Psoas muscle (tissue), 8 donors: ENCODE results near the gene FAM53B. TPM values are rescaled to one million over a fixed set of nuclear protein-coding genes. Genes with fewer than 3 reads are reported as not detected.

Source experiments
- ATAC-seq, 4 donors: fragments of 200-7000 bp; cut with Tn5 transposase; one replicate each; pipeline ENCODE4 v1.9.1; 2020; ENCODE audit warnings: moderate library complexity in 3 of 4, mild to moderate bottlenecking in 2 of 4
- DNase-seq, 2 donors: peaks; one replicate each; pipeline ENCODE4 v3.0.0-alpha.2; 2020
- H3K27ac ChIP-seq: fragments of 200-600 bp; one replicate; pipeline ENCODE4 v1.8.0; 2022
- H3K27me3 ChIP-seq, 3 donors: fragments of 200-600 bp in 1 of 3; one replicate each; pipeline versions ENCODE4 v1.6.1 to v1.8.0; 2013 to 2022; ENCODE audit warnings: low read length in 2 of 3, mild to moderate bottlenecking in 2 of 3, moderate library complexity in 1 of 3; ENCODE audit not compliant: insufficient read depth in 3 of 3
- H3K36me3 ChIP-seq, 2 donors: fragments of 200-600 bp in 1 of 2; one replicate each; pipeline versions ENCODE4 v1.6.1 to v1.8.0; 2013 to 2022; ENCODE audit warnings: low read depth in 1 of 2, mild to moderate bottlenecking in 1 of 2, moderate library complexity in 1 of 2; ENCODE audit not compliant: insufficient read depth in 1 of 2
- H3K4me1 ChIP-seq: fragments of 200-600 bp; one replicate; pipeline ENCODE4 v1.8.0; 2022
- H3K4me3 ChIP-seq: fragments of 200-600 bp; one replicate; pipeline ENCODE4 v1.8.0; 2022; ENCODE audit warnings: mild to moderate bottlenecking
- H3K9me3 ChIP-seq: fragments of 200-600 bp; one replicate; pipeline ENCODE4 v1.8.0; 2022
- CTCF ChIP-seq: fragments of 200-600 bp; IDR thresholded peaks from one replicate; pipeline ENCODE4 v1.8.0; 2022; ENCODE audit warnings: antibody characterized with exemption
- WGBS, 3 donors: extraction: QIAGEN DNeasy Blood & Tissue Kit; methylation state at CpG; one replicate each; pipeline versions ENCODE4 v1.1.6 to v1.1.7; 2013; 5-methylcytosine and 5-hydroxymethylcytosine counted together
- intact Hi-C, 2 donors: fragments of 100-400 bp; cut with DNase I; formaldehyde crosslinking; loops; one replicate each; pipeline versions ENCODE4 v1.11.0 to v1.14.2; 2022
- polyA plus RNA-seq, 3 donors: library from polyadenylated mRNA; stranded (reverse); fragments of 200-250 nt; gene quantifications; one replicate each; pipeline ENCODE4 v1.2.3, GENCODE V29; 2013
- total RNA-seq, 4 donors: library from RNA; stranded (reverse); fragmentation: NEBNext Ultra II Directional in 2 of 4; extraction: Animal tissue kit (Norgen Biotek cat#: 25700) in 2 of 4; gene quantifications; one replicate each; pipeline versions ENCODE4 v1.2.1 to v1.2.4, GENCODE V29; 2021 to 2023
- donor health status: healthy with polysubstance abuse.
- donor health status: DM: no; HTN: no; CAD: no; lungs with moderate emphysema.
- donor health status: Bipolar disorder and iron deficiency.
- donor health status: healthy.
- donor health status: DM: yes; HTN: yes; CAD: no.
- donor health status: DM: no; HTN: no; CAD: no.
- donor health status: DM: no; HTN: no; CAD: no.
- donor health status: DM: yes; HTN: yes; CAD: no.

FAM53B gene
- total and polyA plus RNA-seq, 7 donors: 31.0 to 178 (median 49.5) TPM

- intact Hi-C loops: loop anchor here (5.0 to 10.0 kb wide), 2 partner anchors 46 to 54 kb away; partner anchors contain the start of gene FAM53B (in 1 of the 2)
Measured at GRCh38 chr10:124688386-124688785, 55.8 kb downstream of the FAM53B start.

GRCh38 chr10:124686707-124687376 lies 57.3 kb downstream of the FAM53B start:
- intact Hi-C loops: loop anchor here (1.0 to 10.0 kb wide), 3 partner anchors 17 to 55 kb away; partner anchors contain the start of gene FAM53B (in 1 of the 2)
- Histone ChIP-seq H3K4me3 (no peak overlapping the region), H3K4me1 (peaks cover 78% of the 10 kb centered on the region), H3K27me3 (no peaks in the 10 kb centered on the region), H3K9me3 (no peaks in the 10 kb centered on the region), H3K27ac (peak overlapping the region; percentile 81), H3K36me3 (peaks cover under 1 to 3% of the 10 kb centered on the region in 2 donors)
- no peak for TF ChIP-seq CTCF
- peak in 2 of 4 donors; percentile 12 to 48 for ATAC-seq
- peak; percentile 29 to 56 for DNase-seq
- 44 to 57% (median 56%) methylated on average over 12 of the region's 12 CpGs for WGBS, 3 donors

More at GRCh38 chr10:124688386-124688785, 55.8 kb downstream of the FAM53B start:
- no peaks in the 10 kb centered on the region for H3K9me3 ChIP-seq
- no peak for TF ChIP-seq CTCF
- DNase-seq (peak in 1 of 2 donors; percentile 4), ATAC-seq (no peak)
- 82 to 92% (median 87%) methylated on average over 6 of the region's 6 CpGs for WGBS, 3 donors
- no peak overlapping the region for H3K4me3 ChIP-seq
- H3K27me3 ChIP-seq: no peaks in the 10 kb centered on the region
- peak overlapping the region; percentile 70 for H3K27ac ChIP-seq
- no peaks in the 10 kb centered on the region for H3K36me3 ChIP-seq
- H3K4me1 ChIP-seq: peaks cover 79% of the 10 kb centered on the region

GRCh38 chr10:124685261-124685660 lies 58.9 kb downstream of the FAM53B start:
- 15 to 24% (median 16%) methylated on average over 12 of the region's 12 CpGs for WGBS, 3 donors
- intact Hi-C loops: loop anchor here (5.0 to 10.0 kb wide), 2 partner anchors 50 to 57 kb away; partner anchors contain the start of gene FAM53B (in 1 of the 2)
- peak; percentile 57 to 83 for DNase-seq

GRCh38 chr10:124683814-124684213 lies 60.4 kb downstream of the FAM53B start:
- no peaks in the 10 kb centered on the region for H3K9me3 ChIP-seq
- intact Hi-C loops: loop anchor here in 1 of 2 donors (10.0 kb wide), 1 partner anchor 51 kb away; no protein-coding TSS in a partner anchor
- peaks cover 75% of the 10 kb centered on the region for H3K4me1 ChIP-seq
- peak overlapping the region; percentile 81 for H3K27ac ChIP-seq
- no peak for TF ChIP-seq CTCF
- H3K36me3 ChIP-seq: peaks cover 6 to 12% of the 10 kb centered on the region in 2 donors
- WGBS, 3 donors: 57 to 64% (median 57%) methylated on average over 5 of the region's 5 CpGs
- DNase-seq (peak in 1 of 2 donors; percentile 15), ATAC-seq (no peak)
- no peak overlapping the region for H3K4me3 ChIP-seq
- H3K27me3 ChIP-seq: no peaks in the 10 kb centered on the region

More at GRCh38 chr10:124685261-124685660, 58.9 kb downstream of the FAM53B start:
- peak overlapping the region; percentile 81 for H3K27ac ChIP-seq
- peaks cover 3 to 12% of the 10 kb centered on the region in 2 donors for H3K36me3 ChIP-seq
- peak; percentile 45 to 72 (median 60) for ATAC-seq
- H3K4me3 ChIP-seq: peak overlapping the region; percentile 12
- H3K27me3 ChIP-seq: no peaks in the 10 kb centered on the region
- H3K4me1 ChIP-seq: peaks cover 79% of the 10 kb centered on the region
- no peak for TF ChIP-seq CTCF
- H3K9me3 ChIP-seq: no peaks in the 10 kb centered on the region
